Measurements from ENCODE around the gene KNTC1.

DNA sequence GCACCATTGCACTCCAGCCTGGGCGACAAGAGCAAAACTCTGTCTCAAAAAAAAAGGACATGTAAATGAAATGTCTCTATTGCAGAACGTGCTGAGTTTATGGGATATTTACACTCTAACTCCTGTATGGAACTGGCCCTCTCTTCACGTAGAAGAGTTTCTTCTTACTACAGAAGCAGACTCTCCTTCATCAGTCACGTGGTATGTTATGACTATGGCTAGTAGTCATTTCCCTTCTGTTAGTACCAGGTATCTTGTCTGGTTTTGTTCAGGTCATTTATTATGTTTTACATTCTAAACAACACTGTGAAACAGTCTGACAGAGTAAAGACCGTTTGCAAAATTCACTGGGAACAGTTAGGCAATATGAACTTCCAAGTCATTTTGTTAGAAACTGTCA lies 20.3 kb downstream of the KNTC1 start:
- TF ChIP-seq, protein P1, sequence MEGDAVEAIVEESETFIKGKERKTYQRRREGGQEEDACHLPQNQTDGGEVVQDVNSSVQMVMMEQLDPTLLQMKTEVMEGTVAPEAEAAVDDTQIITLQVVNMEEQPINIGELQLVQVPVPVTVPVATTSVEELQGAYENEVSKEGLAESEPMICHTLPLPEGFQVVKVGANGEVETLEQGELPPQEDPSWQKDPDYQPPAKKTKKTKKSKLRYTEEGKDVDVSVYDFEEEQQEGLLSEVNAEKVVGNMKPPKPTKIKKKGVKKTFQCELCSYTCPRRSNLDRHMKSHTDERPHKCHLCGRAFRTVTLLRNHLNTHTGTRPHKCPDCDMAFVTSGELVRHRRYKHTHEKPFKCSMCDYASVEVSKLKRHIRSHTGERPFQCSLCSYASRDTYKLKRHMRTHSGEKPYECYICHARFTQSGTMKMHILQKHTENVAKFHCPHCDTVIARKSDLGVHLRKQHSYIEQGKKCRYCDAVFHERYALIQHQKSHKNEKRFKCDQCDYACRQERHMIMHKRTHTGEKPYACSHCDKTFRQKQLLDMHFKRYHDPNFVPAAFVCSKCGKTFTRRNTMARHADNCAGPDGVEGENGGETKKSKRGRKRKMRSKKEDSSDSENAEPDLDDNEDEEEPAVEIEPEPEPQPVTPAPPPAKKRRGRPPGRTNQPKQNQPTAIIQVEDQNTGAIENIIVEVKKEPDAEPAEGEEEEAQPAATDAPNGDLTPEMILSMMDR (IDR thresholded peaks at IDR 0.05): no peak
- TF ChIP-seq POLR2AphosphoS5 (IDR thresholded peaks at IDR 0.05; ENCODE audit: insufficient read depth in 1 of 2, low read depth in 1 of 2): no peak
- TF ChIP-seq POLR2A (IDR thresholded peaks at IDR 0.05): no peak
